ENCODE data around the gene CRYGN.

CRYGN gene

GRCh38 chr7:151425670-151426440 lies 14.1 kb downstream of the CRYGN start:
- DNase-seq, result no peak

- DNase-seq, result no peak
Measured at GRCh38 chr7:151424799-151425198, 15.1 kb downstream of the CRYGN start.

- no peak for DNase-seq
Measured at GRCh38 chr7:151423936-151424335, 16.0 kb downstream of the CRYGN start.

GRCh38 chr7:151423226-151423625 lies 16.7 kb downstream of the CRYGN start:
- no peak for DNase-seq

GRCh38 chr7:151422212-151422611 lies 17.7 kb downstream of the CRYGN start:
- no peak for DNase-seq

GRCh38 chr7:151420144-151420543 lies 19.8 kb downstream of the CRYGN start:
- DNase-seq, result no peak

GRCh38 chr7:151416941-151417315 lies 23.0 kb downstream of the CRYGN start:
- no peak for DNase-seq

GRCh38 chr7:151416112-151416940 lies 23.6 kb downstream of the CRYGN start:
- DNase-seq, result no peak

- peak; percentile 83 for DNase-seq
Measured at GRCh38 chr7:151415375-151416105, 24.4 kb downstream of the CRYGN start.

GRCh38 chr7:151413241-151413640 lies 26.7 kb downstream of the CRYGN start:
- DNase-seq, result no peak

GRCh38 chr7:151412318-151412717 lies 27.6 kb downstream of the CRYGN start:
- DNase-seq, result no peak

GRCh38 chr7:151411551-151411950 lies 28.4 kb downstream of the CRYGN start:
- DNase-seq, result peak; percentile 71

- DNase-seq, result no peak
Measured at GRCh38 chr7:151410405-151411390, 29.2 kb downstream of the CRYGN start.

GRCh38 chr7:151409667-151410404 lies 30.1 kb downstream of the CRYGN start, which contains the start of gene WDR86:
Gene WDR86 (minus strand): TSS chr7:151410038. CDS start chr7:151409589, 449 bp downstream.
- no peak for DNase-seq

- DNase-seq, result peak; percentile 57
Measured at GRCh38 chr7:151408839-151409666, 30.9 kb downstream of the CRYGN start.

GRCh38 chr7:151408498-151408838 lies 31.5 kb downstream of the CRYGN start:
- DNase-seq, result no peak

- no peak for DNase-seq
Measured at GRCh38 chr7:151406886-151407583, 32.9 kb downstream of the CRYGN start.

- DNase-seq, result no peak
Measured at GRCh38 chr7:151406051-151406875, 33.7 kb downstream of the CRYGN start.

GRCh38 chr7:151405588-151405987 lies 34.4 kb downstream of the CRYGN start:
- DNase-seq, result no peak

Data from hematopoietic multipotent progenitor cell treated with erythropoietin and hydrocortisone succinate and interleukin-3 and kit ligand, for 4 days (in vitro differentiated cells).